Liver (tissue), 9 donors: Measurements from ENCODE around the gene PAX6. TPM values are rescaled to one million over a fixed set of nuclear protein-coding genes. Genes with fewer than 3 reads are reported as not detected.

ENCODE experiments used
- DNase-seq: peaks from one replicate; pipeline ENCODE4 v3.0.0-alpha.2; 2017; ENCODE audit warnings: low spot score
- H3K27ac ChIP-seq, 2 donors: one replicate each; pipeline ENCODE4 v1.7.0; 2013; ENCODE audit warnings: inconsistent platforms in 2 of 2, low read length in 2 of 2, control low read depth in 1 of 2, low read depth in 1 of 2, mild to moderate bottlenecking in 1 of 2
- H3K27me3 ChIP-seq, 4 donors: one replicate each; pipeline versions ENCODE4 v1.6.1 to v1.7.0; 2013; ENCODE audit warnings: low read length in 3 of 4, inconsistent platforms in 1 of 4, mild to moderate bottlenecking in 1 of 4, moderate library complexity in 1 of 4; ENCODE audit not compliant: control insufficient read depth in 4 of 4, insufficient read depth in 4 of 4
- H3K36me3 ChIP-seq, 4 donors: one replicate each; pipeline versions ENCODE4 v1.6.1 to v1.7.0; 2013; ENCODE audit warnings: low read length in 3 of 4, mild to moderate bottlenecking in 3 of 4, low read depth in 1 of 4, moderate library complexity in 1 of 4; ENCODE audit not compliant: control insufficient read depth in 4 of 4, insufficient read depth in 3 of 4
- H3K4me1 ChIP-seq, 4 donors: one replicate each; pipeline versions ENCODE4 v1.6.1 to v1.7.0; 2013; ENCODE audit warnings: low read length in 3 of 4, mild to moderate bottlenecking in 3 of 4, moderate library complexity in 1 of 4; ENCODE audit not compliant: control insufficient read depth in 4 of 4, insufficient read depth in 4 of 4
- H3K4me3 ChIP-seq, 3 donors: one replicate each; pipeline versions ENCODE4 v1.6.1 to v1.7.0; 2013; ENCODE audit warnings: low read length in 3 of 3, control low read depth in 1 of 3, low read depth in 1 of 3, mild to moderate bottlenecking in 1 of 3
- H3K9ac ChIP-seq, 2 donors: one replicate each; pipeline ENCODE4 v1.7.0; 2013; ENCODE audit warnings: low read length in 2 of 2, mild to moderate bottlenecking in 2 of 2, moderate library complexity in 2 of 2, control low read depth in 1 of 2, low read depth in 1 of 2
- H3K9me3 ChIP-seq, 4 donors: one replicate each; pipeline versions ENCODE4 v1.6.1 to v1.7.0; 2013; ENCODE audit warnings: low read length in 3 of 4; ENCODE audit not compliant: control insufficient read depth in 4 of 4
- EGR1 ChIP-seq, 2 donors: IDR thresholded peaks; 2 replicates each; pipeline ENCODE4 v1.6.1; 2016 to 2018; ENCODE audit warnings: antibody characterized with exemption in 2 of 2, low read depth in 2 of 2
- FOXA1 ChIP-seq: IDR thresholded peaks from 2 replicates; pipeline ENCODE4 v1.6.1; 2016; ENCODE audit warnings: antibody characterized with exemption
- FOXA2 ChIP-seq: IDR thresholded peaks from 2 replicates; pipeline ENCODE4 v1.6.1; 2016; ENCODE audit warnings: antibody characterized with exemption
- HNF4A ChIP-seq, 2 donors: conservative IDR thresholded peaks; 2 replicates each; pipeline ENCODE4 v1.6.1; 2016; ENCODE audit warnings: antibody characterized with exemption in 2 of 2, mild to moderate bottlenecking in 2 of 2
- JUND ChIP-seq, 2 donors: IDR thresholded peaks; 2 replicates each; pipeline ENCODE4 v1.6.1; 2016; ENCODE audit warnings: antibody characterized with exemption in 2 of 2
- RAD21 ChIP-seq, 2 donors: IDR thresholded peaks; 2 replicates each; pipeline ENCODE4 v1.6.1; 2016; ENCODE audit warnings: antibody characterized with exemption in 2 of 2, mild to moderate bottlenecking in 2 of 2
- RXRA ChIP-seq, 2 donors: IDR thresholded peaks; 2 replicates each; pipeline ENCODE4 v1.6.1; 2017 to 2018; ENCODE audit warnings: antibody characterized with exemption in 2 of 2, mild to moderate bottlenecking in 1 of 2
- SP1 ChIP-seq: IDR thresholded peaks from 2 replicates; pipeline ENCODE4 v1.6.1; 2018; ENCODE audit warnings: antibody characterized with exemption, mild to moderate bottlenecking
- TAF1 ChIP-seq: conservative IDR thresholded peaks from 2 replicates; pipeline ENCODE4 v1.6.1; 2016; ENCODE audit warnings: antibody characterized with exemption, mild to moderate bottlenecking
- YY1 ChIP-seq: IDR thresholded peaks from 2 replicates; pipeline ENCODE4 v1.6.1; 2016; ENCODE audit warnings: antibody characterized with exemption, mild to moderate bottlenecking
- WGBS: extraction: QIAGEN DNeasy Blood & Tissue Kit; methylation state at CpG from one replicate; pipeline ENCODE4 v1.1.7; 2013; 5-methylcytosine and 5-hydroxymethylcytosine counted together
- polyA plus RNA-seq, 2 donors: library from polyadenylated mRNA; stranded (reverse) in 1 of 2; unstranded in 1 of 2; fragments of 200-250 nt in 1 of 2; fragments of >200 nt in 1 of 2; fragmentation: Nextera tagmentation in 1 of 2; extraction: Ambion mirVana in 1 of 2; gene quantifications; one replicate each; pipeline versions ENCODE4 v1.2.1 to v1.2.3, GENCODE V29; 2013 to 2015
- total RNA-seq, 2 donors: library from RNA; depleted of rRNA; stranded (reverse); fragments of >200 nt; gene quantifications; one replicate each; pipeline ENCODE4 v1.2.3, GENCODE V29; 2014
- TF ChIP-seq, protein P1 (sequence below): IDR thresholded peaks from 2 replicates; pipeline ENCODE4 v1.6.1; 2016; ENCODE audit warnings: antibody characterized with exemption
- TF ChIP-seq, protein P2 (sequence below): fragments of 150-350 bp; IDR thresholded peaks from 2 replicates; pipeline ENCODE4 v1.5.1; 2017; ENCODE audit warnings: improper control_type of control experiment, low read depth, low read length; ENCODE audit not compliant: missing input control
- TF ChIP-seq, protein P3 (sequence below): IDR thresholded peaks from 2 replicates; pipeline ENCODE4 v1.6.1; 2016; ENCODE audit warnings: antibody characterized with exemption
- TF ChIP-seq, protein P4 (sequence below): IDR thresholded peaks from 2 replicates; pipeline ENCODE4 v1.6.1; 2016; ENCODE audit warnings: antibody characterized with exemption
- TF ChIP-seq, protein P5 (sequence below): IDR thresholded peaks from 2 replicates; pipeline ENCODE4 v1.6.1; 2016; ENCODE audit warnings: antibody characterized with exemption, mild to moderate bottlenecking
- donor health status: healthy.
- donor health status: healthy.
- donor health status: healthy.
- donor health status: healthy.
- donor health status: healthy.

Gene PAX6
- total and polyA plus RNA-seq, 4 donors: not detected

DNA sequence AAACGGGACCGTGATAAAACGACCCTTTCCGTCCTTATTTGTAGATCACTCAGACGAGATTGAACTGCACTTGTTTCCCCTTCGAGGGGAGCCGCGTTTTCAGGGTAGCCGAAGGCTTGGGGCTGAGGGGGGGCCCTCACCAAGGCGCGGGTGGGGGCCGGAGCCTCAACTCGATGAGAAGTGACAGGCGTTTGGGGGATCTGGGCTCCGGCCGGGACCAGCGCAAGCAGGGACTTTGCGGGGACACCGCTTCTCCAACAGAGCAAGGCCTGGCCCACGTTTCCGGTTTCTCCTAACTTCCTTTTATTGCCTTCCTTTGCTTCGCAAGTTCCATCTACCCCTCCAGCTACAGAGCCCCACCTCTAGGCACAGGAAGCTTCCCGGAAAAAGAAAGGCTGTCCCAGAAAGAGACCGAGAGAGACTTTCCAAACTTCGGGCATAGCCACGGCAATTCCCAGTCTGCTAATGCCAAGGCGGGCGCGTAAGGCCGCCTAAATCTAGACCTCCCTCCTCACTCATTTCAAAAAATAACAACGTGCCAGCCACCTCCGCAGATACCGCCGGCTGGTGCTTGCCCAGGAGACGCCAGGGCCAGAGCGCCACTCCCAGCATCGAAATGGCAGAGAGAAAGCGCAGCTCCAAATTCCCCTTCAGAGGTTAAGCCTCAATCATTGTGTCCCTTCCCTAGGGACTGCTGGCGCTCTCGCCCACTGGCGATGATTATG, 6.6 kb downstream of the PAX6 start:
- Histone ChIP-seq H3K27me3 (peaks cover 7 to 58% (median 41%) of the 10 kb centered on the region in 4 donors), H3K9ac (no peak overlapping the region), H3K9me3 (peaks cover 0 to 7% (median 0%) of the 10 kb centered on the region in 4 donors), H3K27ac (no peak overlapping the region), H3K4me3 (no peak overlapping the region), H3K36me3 (no peaks in the 10 kb centered on the region), H3K4me1 (peaks cover 5 to 14% (median 10%) of the 10 kb centered on the region in 4 donors)
- 5% methylated on average over 41 of the region's 41 CpGs for WGBS
- DNase-seq: peak; percentile 30
- TF ChIP-seq, protein P1, sequence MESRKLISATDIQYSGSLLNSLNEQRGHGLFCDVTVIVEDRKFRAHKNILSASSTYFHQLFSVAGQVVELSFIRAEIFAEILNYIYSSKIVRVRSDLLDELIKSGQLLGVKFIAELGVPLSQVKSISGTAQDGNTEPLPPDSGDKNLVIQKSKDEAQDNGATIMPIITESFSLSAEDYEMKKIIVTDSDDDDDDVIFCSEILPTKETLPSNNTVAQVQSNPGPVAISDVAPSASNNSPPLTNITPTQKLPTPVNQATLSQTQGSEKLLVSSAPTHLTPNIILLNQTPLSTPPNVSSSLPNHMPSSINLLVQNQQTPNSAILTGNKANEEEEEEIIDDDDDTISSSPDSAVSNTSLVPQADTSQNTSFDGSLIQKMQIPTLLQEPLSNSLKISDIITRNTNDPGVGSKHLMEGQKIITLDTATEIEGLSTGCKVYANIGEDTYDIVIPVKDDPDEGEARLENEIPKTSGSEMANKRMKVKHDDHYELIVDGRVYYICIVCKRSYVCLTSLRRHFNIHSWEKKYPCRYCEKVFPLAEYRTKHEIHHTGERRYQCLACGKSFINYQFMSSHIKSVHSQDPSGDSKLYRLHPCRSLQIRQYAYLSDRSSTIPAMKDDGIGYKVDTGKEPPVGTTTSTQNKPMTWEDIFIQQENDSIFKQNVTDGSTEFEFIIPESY: no peak
- TF ChIP-seq FOXA2 (no peak), EGR1 (IDR thresholded peaks at IDR 0.05; ENCODE audit: low read depth in 2 of 2) (no peak), FOXA1 (no peak), RXRA (IDR thresholded peaks at IDR 0.05) (no peak), YY1 (no peak), JUND (IDR thresholded peaks at IDR 0.05) (no peak), SP1 (no peak), HNF4A (conservative IDR thresholded peaks at IDR 0.05) (no peak), RAD21 (IDR thresholded peaks at IDR 0.05) (no peak), TAF1 (no peak)
- TF ChIP-seq, protein P2, sequence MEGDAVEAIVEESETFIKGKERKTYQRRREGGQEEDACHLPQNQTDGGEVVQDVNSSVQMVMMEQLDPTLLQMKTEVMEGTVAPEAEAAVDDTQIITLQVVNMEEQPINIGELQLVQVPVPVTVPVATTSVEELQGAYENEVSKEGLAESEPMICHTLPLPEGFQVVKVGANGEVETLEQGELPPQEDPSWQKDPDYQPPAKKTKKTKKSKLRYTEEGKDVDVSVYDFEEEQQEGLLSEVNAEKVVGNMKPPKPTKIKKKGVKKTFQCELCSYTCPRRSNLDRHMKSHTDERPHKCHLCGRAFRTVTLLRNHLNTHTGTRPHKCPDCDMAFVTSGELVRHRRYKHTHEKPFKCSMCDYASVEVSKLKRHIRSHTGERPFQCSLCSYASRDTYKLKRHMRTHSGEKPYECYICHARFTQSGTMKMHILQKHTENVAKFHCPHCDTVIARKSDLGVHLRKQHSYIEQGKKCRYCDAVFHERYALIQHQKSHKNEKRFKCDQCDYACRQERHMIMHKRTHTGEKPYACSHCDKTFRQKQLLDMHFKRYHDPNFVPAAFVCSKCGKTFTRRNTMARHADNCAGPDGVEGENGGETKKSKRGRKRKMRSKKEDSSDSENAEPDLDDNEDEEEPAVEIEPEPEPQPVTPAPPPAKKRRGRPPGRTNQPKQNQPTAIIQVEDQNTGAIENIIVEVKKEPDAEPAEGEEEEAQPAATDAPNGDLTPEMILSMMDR: no peak
- TF ChIP-seq, protein P3, sequence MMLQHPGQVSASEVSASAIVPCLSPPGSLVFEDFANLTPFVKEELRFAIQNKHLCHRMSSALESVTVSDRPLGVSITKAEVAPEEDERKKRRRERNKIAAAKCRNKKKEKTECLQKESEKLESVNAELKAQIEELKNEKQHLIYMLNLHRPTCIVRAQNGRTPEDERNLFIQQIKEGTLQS: no peak
- TF ChIP-seq, protein P4, sequence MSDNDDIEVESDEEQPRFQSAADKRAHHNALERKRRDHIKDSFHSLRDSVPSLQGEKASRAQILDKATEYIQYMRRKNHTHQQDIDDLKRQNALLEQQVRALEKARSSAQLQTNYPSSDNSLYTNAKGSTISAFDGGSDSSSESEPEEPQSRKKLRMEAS: no peak
- TF ChIP-seq, protein P5, sequence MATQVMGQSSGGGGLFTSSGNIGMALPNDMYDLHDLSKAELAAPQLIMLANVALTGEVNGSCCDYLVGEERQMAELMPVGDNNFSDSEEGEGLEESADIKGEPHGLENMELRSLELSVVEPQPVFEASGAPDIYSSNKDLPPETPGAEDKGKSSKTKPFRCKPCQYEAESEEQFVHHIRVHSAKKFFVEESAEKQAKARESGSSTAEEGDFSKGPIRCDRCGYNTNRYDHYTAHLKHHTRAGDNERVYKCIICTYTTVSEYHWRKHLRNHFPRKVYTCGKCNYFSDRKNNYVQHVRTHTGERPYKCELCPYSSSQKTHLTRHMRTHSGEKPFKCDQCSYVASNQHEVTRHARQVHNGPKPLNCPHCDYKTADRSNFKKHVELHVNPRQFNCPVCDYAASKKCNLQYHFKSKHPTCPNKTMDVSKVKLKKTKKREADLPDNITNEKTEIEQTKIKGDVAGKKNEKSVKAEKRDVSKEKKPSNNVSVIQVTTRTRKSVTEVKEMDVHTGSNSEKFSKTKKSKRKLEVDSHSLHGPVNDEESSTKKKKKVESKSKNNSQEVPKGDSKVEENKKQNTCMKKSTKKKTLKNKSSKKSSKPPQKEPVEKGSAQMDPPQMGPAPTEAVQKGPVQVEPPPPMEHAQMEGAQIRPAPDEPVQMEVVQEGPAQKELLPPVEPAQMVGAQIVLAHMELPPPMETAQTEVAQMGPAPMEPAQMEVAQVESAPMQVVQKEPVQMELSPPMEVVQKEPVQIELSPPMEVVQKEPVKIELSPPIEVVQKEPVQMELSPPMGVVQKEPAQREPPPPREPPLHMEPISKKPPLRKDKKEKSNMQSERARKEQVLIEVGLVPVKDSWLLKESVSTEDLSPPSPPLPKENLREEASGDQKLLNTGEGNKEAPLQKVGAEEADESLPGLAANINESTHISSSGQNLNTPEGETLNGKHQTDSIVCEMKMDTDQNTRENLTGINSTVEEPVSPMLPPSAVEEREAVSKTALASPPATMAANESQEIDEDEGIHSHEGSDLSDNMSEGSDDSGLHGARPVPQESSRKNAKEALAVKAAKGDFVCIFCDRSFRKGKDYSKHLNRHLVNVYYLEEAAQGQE: no peak
